Measurements from ENCODE around the gene ERO1A.

Gene ERO1A

DNA sequence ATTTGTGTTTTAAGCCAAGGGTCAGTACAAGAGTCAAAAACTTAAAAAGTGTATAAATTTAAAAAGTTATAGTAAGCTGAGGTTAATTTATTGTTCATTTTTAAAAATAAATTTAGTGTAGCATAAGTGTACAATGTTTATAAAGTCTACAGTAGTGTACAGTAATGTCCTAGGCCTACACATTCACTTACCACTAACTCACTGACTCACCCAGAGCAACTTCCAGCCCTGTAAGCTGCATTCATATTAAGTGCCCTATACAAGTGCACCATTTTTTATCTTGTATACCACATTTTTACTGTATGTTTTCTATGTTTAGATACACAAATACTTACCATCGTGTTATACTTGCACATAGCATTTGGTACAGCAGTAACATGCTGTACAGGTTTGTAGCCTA lies 105.0 kb downstream of the ERO1A start:
- no peak for DNase-seq (ENCODE audit: low read depth)
- no peak overlapping the region for H3K4me3 ChIP-seq (ENCODE audit: low read depth, low read length)
- TF ChIP-seq, protein P1, sequence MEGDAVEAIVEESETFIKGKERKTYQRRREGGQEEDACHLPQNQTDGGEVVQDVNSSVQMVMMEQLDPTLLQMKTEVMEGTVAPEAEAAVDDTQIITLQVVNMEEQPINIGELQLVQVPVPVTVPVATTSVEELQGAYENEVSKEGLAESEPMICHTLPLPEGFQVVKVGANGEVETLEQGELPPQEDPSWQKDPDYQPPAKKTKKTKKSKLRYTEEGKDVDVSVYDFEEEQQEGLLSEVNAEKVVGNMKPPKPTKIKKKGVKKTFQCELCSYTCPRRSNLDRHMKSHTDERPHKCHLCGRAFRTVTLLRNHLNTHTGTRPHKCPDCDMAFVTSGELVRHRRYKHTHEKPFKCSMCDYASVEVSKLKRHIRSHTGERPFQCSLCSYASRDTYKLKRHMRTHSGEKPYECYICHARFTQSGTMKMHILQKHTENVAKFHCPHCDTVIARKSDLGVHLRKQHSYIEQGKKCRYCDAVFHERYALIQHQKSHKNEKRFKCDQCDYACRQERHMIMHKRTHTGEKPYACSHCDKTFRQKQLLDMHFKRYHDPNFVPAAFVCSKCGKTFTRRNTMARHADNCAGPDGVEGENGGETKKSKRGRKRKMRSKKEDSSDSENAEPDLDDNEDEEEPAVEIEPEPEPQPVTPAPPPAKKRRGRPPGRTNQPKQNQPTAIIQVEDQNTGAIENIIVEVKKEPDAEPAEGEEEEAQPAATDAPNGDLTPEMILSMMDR (IDR thresholded peaks at IDR 0.05; ENCODE audit: control insufficient read depth, extremely low read depth, insufficient read depth), result no peak
